Fibroblast of villous mesenchyme (primary cell): ENCODE data around the gene PHF12. TPM values are rescaled to one million over a fixed set of nuclear protein-coding genes. Genes with fewer than 3 reads are reported as not detected.

Experiments used
- DNase-seq: peaks from one replicate; pipeline ENCODE4 v3.0.0-alpha.2; 2010; ENCODE audit warnings: low read depth
- H3K4me3 ChIP-seq: 2 replicates; pipeline ENCODE4 v1.5.1; 2011; ENCODE audit warnings: low read depth, mild to moderate bottlenecking, low read length
- CTCF ChIP-seq: IDR thresholded peaks from 2 replicates; pipeline ENCODE4 v1.5.1; 2012; ENCODE audit warnings: low read depth, mild to moderate bottlenecking, low read length; ENCODE audit not compliant: insufficient read depth
- total RNA-seq: library from RNA; depleted of rRNA; stranded (reverse); fragments of >200 nt; gene quantifications from 2 replicates; pipeline ENCODE4 v1.2.3, GENCODE V29; 2012

The PHF12 gene
- total RNA-seq, 1 donor, result 22.5 TPM

- DNase-seq, result no peak
- no peak for TF ChIP-seq CTCF
- no peak overlapping the region for H3K4me3 ChIP-seq
Measured at GRCh38 chr17:28862561-28862960, 88.8 kb downstream of the PHF12 start.

- no peak for DNase-seq
- TF ChIP-seq CTCF, result no peak
- H3K4me3 ChIP-seq, result no peak overlapping the region
Measured at GRCh38 chr17:28861393-28862203, 89.7 kb downstream of the PHF12 start.

- no peak for DNase-seq
- no peak for TF ChIP-seq CTCF
Measured at GRCh38 chr17:28860363-28860808, 90.9 kb downstream of the PHF12 start.

GRCh38 chr17:28858801-28859355 is 92.4 kb downstream of the PHF12 start:
- no peak for TF ChIP-seq CTCF
- H3K4me3 ChIP-seq, result no peak overlapping the region
- no peak for DNase-seq

More at GRCh38 chr17:28860363-28860808, 90.9 kb downstream of the PHF12 start:
- no peak overlapping the region for H3K4me3 ChIP-seq

- no peak for DNase-seq
- no peak for TF ChIP-seq CTCF
- no peak overlapping the region for H3K4me3 ChIP-seq
Measured at GRCh38 chr17:28857905-28858800, 93.2 kb downstream of the PHF12 start.

GRCh38 chr17:28856028-28856574 is 95.2 kb downstream of the PHF12 start:
- TF ChIP-seq CTCF, result no peak
- no peak for DNase-seq
- no peak overlapping the region for H3K4me3 ChIP-seq
